HG02798 (cell line): ENCODE measurements around the gene CDK14.
A peak's percentile ranks its signal among the peaks of the same experiment; 100 is the strongest.
"Not testable (repeated sequence)": the region's sequence is repeated elsewhere in the genome, so short reads cannot be mapped to it uniquely, and the experiment has no call there.

Experiments
- ATAC-seq: cut with Tn5 transposase; IDR thresholded peaks from one replicate; pipeline ENCODE4 v1.9.1; 2021; ENCODE audit warnings: mild to moderate bottlenecking; ENCODE audit not compliant: unreplicated experiment, poor library complexity

CDK14 gene

DNA sequence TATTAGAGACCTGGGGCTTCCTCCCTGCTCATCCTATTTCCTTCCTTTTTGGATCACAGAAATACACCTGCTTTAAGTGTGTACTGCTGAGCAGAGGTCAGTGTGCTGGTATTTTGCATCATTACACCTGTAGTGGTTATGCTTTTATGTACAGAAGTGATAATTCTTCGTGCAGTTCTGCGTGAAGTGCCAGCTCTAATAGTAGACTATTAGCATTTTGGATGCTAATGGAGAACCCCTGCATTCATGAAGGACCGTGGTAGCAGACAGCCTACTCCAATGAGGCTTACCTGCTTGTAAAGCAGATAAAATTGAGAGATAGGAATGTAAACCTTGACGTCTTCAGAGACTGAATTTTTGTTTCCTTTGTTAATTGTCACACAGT lies 114.3 kb downstream of the CDK14 start:
- ATAC-seq, result no peak

DNA sequence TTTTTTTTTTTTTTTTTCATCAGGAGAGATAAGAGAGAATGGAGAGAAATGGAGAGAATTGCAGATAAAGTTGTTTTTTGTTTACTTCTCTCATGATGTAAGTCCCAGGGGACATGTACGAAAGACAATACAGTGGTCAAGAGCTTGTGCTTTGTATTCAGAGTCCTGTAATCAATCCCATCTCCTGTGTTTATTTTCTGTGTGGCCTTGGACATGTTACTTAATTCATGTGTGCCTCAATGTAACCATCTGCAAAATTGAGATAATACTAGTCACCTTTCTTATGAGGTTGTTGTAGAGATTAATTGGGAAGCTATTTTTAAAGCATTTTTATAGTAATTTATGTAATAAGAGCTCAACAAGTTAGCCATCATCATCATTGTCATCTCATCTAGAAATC lies 117.5 kb downstream of the CDK14 start:
- ATAC-seq, result no peak

DNA sequence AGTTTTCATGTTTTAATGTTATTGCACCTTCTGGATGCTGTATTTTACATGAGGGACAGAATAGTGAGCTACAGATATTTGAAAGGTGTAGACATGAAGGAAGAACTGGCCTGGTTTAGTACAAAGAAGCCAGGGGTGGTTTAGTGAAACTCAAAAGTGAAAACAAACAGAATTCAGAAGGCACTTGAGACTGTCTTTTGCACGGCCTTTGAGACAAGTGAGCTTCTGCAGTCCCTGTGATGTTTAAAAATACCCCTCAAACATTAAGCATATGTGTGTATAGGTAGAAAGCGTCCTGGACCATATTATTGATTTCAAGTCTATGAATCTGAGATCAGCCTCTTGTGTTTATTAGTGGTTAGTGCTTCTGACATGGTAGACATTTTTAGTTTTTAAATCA lies 118.9 kb downstream of the CDK14 start:
- ATAC-seq, result peak; percentile 69

DNA sequence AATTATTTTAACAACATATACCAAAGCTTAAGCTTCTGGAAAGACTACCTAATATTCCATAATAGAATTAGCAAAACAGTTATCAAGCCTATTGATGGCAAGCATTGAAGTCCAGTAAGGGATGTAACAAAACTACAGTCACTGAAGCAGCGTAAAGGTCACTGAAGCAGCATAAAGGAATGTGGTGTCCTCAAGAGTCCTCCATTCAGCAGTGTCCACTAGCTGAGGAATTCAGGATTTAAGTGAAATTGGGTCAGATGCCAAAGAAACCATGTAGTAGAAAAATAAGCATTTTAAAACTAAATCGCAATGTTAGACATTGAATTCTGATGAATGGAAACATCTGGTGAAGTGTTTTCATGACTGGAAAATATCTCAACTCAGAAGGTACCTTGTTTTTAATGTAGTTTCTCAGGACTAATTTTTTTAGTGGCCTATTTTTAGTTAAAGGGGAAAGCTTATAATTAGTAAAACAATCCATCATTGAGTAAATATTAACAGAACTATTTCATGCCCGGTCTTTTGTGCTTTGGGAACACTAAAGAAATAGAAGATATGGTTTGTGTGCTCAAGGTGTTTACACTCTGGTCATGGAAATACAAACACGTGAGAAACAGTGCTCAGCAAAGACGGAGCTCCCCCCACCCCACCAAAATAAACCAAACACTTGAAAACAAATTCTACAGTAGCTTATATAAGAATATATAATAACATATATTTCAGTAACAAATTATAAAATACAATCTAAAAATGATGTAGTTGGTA lies 121.4 kb downstream of the CDK14 start:
- no peak for ATAC-seq

DNA sequence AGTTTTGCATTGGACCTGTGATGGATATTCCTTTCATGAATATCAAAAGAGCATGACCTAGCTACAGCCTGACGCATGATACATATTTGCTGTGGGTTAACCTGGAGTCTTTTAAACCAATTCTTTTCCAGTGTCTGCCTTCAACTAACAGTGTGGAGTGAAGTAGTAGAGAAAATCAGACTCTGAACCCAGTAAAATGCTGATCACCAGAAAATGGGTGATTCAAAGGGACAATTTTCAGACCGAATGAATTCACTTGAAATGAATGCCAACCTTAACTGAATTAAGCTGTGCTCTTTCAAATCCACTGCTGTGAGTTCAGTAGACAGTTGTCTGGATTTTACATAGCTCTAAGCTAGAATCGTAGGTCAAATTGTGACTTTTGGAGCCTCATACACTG lies 123.0 kb downstream of the CDK14 start:
- ATAC-seq, result no peak

DNA sequence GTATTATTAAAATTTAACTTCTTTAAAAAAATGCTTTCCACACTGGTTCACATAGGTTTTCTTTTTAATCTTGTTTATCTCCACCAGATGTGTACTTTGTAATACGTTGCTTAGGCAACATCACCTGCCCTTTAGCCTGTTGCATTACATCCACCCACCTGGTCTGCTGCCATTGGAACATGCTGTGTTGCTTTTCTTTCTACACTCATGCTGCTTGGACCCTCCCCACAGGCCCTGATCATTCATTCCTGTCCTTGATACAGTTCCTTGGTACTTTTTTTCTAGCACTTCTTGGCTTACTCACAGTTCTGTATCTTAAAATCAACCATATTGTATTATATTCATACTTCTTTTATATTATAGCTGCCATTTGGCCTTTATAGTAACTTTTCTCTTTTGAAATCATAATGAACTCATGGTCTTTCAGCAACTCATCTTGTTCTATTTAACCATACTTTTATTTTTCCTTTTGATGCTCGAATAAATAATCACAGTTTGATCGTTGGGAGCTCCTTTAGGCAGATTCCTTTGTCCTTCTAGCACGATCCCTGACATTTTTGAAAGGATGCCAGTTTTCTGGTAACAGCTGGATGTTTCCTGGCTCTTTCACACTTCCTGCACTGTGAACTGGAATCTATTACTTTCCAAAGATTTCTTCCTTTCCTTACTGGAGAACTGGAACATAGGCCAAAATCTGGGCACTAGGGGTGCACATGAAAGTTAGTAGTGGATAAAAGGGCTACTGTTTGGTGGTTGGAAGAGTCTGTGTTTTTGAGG lies 125.1 kb downstream of the CDK14 start:
- ATAC-seq, result no peak

DNA sequence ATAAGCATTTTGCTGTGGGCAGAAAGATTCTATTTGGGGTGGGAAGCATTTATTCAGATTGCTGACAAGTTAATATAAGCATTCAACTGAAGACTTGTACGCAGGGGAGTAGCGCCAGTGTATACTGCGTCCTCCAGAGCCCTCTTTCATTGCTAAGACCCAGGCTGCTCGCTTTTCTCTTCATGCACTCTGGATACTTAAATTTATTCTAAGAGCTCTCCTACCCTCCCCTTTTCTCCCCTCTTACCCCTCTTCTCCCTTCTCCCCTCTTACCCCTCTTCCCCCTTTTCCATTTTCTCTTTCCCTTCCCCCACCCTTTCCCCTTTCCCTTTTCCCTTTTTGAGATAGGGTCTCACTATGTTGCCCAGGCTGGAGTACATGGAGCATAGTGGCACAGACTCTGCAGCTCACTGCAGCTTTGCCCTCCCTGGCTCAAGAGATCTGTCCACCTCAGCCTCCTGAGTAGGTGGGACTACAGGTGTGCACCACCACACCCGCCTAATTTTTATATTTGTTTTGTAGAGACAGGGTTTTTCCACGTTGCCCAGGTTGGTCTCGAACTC lies 125.8 kb downstream of the CDK14 start:
- no peak for ATAC-seq

DNA sequence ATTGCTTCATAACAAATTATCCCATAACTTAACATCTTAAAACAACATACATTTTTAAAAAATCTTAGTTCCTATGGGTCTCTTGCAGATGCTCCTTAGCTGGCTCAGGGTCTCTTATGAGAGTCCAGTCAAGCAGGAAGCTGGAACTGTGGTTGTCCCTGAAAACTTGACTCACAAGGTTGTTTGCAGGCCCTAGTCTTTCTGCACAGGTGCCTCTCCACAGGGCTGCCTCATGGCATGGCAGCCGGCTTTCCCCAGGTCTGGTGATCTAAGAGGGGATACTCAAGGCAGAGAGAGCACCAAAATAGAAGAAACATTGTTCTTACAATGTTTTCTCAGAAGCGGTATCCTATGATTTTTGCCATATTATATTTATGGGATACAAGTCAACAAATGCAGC lies 127.1 kb downstream of the CDK14 start:
- ATAC-seq, result no peak

DNA sequence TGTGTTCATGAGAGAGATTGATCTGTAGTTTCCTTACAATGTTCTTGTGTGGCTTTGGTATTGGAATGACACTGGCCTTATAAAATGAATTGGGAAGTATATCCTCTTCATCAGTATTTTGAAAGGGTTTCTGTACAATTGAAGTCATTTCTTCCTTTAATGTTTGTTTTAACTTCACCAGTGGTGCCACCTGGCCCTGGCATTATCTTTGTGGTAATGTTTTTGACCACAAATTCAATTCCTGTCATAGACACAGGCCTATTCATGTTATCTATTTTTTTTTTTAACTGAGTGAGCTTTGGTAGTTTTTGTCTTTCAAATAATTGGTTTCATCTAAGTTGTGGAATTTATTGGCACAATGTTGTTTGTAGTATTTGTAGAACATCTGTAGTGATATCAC lies 127.7 kb downstream of the CDK14 start:
- no peak for ATAC-seq

DNA sequence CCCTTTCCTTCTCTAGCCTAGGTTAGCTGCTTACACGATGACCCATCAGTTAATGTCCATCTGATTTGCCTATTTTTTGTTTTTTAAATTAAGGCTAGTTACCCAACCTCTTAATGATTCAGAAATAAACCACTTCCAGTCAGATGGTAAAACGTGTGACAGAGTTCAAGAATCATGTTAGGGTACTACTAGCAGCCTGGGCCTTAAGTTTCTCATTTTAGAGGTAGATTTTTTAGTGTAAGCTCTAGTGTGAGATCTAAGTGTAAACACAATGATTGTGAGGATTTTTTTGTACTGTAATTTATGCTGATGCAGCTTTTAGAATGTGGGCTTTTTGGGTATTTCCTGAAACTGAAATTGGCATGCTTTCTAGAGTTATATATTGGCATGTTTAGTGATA lies 130.0 kb downstream of the CDK14 start:
- peak; percentile 42 for ATAC-seq

DNA sequence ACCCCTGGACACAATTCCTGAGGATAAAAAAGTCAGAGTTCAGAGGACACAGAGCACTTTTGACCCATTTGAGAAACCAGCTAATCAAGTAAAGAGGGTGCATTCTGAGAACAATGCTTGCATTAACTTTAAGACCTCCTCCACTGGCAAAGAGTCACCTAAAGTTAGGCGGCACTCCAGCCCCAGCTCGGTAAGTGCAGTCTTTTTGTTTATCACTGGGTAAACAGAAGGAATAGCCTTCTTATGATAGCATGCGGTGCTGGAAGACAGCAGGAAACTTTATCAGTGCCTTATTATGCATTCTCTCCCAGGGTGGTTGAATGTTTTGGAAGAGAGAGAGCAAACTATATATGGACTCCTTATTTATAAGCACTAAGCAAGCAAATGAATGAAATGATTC lies 130.5 kb downstream of the CDK14 start:
- ATAC-seq, result no peak

DNA sequence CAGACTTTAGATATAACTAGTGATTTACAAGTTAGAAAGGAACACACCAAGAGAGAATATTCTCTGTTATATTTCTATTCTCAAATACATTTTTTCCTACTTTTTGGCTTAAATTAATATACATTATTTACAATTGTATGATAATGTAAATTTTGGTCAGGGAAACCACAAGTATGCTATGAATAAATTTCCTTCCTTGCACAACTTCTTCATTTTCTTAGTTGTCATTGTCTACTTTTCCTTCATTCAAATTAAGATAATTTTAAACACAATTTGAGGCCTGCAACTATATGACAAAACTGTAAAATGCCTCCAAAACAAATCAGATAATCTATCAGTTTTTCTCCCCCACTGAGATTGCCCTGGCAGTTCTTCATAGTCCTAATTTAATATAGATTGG lies 131.3 kb downstream of the CDK14 start:
- no peak for ATAC-seq

DNA sequence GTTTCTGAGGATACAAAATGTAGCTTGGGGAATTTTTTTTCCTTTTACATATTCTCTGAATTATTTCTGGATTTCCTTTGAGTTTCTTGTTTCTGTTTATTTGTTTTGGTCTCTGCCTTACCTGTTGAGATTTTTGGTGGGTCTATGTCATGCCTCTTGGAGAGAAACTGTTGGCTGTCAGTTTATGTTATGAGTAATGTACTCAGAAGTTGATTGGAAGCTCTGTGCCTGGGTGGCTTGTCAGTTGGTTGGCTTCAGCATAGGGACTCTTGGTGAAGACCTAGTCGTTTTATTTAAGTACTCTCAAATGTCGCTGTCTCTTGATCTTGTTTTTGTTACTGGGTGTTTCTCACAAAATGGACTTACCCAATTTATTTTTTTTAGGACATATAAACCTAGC lies 132.4 kb downstream of the CDK14 start:
- ATAC-seq, result peak; percentile 78

DNA sequence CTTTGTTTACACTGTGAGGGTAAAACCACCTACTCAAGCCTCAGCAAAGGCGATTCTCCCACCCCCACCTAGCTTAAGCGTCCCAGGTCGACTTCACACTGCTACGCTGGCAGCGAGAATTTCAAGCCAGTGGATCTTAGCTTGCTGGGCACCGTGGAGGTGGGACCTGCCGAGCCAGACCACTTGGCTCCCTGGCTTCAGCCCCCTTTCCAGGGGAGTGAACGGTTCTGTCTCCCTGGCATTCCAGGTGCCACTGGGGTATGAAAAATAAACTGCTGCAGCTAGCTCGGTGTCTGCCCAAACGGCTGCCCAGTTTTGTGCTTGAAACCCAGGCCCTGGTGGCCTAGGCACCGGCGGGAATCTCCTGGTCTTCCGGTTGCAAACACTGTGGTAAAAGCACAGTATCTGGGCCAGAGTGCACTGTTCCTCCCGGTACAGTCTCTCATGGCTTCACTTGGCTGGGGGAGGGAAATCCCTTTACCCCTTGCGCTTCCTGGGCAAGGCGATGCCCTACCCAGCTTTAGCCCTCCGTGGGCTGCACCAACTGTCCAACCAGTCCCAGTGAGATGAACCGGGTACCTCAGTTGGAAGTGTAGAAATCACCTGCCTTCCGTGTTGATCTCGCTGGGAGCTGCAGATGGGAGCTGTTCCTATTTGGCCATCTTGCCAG lies 139.6 kb downstream of the CDK14 start:
- ATAC-seq, result not testable (repeated sequence)

DNA sequence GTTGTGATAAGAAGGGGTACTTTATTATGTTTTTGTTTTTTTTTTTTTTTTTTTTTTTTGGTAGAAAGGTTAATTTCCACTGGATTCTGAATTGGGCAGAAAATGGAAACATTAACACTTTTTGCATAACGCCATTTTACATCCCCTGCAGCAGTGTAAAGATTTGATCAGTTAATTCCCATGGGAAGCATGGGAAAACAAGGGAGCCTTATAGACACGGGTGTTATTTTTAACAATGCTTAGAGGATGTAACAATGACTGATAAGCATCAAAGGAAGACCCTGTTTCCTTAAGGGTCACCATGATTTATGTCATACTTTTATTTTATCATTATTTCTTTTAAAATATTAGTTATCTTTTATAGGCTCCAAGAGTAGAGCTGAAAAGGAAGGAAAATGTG lies 140.2 kb downstream of the CDK14 start:
- no peak for ATAC-seq

DNA sequence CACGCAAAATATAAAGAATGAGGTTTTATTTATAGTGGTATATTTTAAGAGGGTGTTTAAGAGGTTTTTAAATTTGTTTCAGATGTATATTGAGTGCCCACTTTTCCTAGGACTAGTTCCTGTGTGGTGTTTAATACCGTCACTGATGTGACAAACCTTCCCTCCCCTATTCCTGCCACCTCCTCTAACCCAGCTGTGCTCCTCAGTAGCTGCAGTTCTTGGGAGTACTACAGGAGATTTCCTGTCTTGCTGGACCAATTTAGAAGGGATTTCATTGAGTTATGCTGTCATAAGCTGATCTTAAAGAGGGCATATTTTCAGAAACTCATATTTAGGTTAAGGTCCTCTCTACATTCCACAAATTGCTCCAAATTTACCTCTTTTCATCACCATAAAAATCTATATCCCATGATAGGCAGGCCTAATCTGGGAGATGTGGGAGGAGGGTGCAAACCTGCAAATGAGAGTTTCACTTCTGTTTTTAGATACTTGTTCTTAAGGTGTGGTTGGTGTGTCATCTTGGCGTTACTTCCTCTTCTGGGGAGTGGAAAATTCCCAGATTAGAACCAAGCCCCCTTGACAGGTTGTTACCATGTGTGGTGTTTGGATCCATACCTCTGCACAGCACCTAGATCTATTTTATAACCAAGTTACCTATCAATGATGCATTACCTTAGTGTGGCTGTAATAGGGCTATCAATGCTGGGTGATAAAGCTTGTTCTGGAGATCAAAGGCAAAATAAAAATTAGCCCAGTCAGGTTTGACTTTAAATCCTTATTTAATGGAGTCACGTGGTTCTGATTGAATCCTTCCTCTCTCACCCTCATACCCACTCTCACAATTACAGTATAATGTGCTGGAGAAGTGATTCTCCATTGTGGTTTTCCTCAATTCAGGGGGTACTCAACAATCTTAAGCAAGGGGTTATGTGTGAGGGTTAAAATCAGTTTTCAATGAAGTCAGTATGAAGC lies 141.1 kb downstream of the CDK14 start:
- ATAC-seq, result peak; percentile 93

DNA sequence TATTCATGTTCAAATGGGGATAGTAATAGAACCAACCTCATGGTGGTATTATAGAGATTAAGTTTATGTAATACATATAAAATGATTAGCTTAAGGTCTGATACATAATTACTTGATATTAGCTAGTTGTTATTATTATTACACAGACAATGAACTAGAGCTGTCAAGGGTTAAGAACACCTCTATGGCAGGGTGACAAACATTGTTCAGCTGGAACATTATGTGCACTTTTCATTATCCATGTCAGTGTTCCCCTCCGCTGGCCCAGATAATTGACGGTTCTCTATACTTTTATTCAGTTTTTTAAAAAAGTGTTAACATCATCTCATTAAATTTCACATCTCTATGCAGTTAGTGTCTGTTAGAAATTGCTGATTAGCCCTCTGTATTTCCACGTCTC lies 142.1 kb downstream of the CDK14 start:
- ATAC-seq, result no peak

DNA sequence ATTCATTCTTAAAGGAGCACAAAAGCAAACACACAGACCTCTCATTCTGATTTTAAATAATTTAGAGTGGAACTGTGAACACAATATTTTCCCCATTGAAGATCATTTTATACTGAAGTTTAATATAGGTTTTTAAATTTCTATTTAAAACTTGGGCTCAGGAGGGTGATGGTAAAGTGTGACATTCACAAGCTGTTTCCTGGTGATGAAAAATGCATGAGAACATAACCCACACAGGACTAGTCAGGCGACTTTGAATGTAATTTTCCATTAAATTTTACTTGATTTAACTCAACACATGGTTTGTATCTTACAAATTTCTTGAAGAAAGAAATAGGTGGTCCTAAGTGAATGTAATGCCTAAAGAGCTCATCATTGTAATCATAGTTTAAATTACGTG lies 143.6 kb downstream of the CDK14 start:
- ATAC-seq, result no peak

DNA sequence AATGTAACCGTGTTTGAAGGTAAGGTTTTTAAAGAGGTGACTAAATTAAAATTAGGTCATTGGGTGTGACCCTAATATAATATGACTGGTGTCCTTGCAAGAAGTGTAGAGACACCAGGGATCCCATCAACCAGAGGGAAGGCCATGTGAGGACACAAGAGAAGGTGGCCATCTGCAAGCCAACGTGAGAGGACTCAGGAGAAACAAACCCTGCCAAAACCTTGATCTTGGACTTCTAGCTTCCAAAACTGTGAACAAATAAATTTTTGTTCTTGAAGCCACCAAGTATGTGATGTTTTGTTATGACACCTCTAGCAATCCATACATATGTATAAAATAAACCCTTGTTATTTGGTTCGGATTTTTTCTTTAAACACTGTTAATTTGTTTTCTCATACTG lies 144.3 kb downstream of the CDK14 start:
- no peak for ATAC-seq

DNA sequence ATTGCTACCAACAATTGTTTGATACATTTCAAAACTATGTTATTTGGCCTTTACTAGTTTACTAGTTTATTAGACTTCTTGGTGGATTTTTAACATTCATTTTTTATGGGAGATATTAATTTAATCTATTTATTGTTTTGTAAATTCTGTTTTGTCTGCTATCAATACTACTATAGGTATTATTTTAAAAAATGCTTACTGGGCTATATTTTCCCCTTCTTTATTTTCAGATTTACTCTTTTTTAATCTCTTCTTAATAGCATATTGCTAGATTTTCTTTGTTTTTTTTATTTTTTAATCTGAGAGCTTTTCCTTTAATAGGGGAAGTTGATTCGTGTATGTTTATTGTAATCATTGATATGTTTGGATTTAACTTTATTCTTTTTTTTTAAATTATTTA lies 147.5 kb downstream of the CDK14 start:
- no peak for ATAC-seq
